Breast epithelium (tissue), 4 donors: ENCODE results near the gene FZR1. TPM values are rescaled to one million over a fixed set of nuclear protein-coding genes. Genes with fewer than 3 reads are reported as not detected.

Experiments used
- DNase-seq, 2 donors: peaks; one replicate each; pipeline ENCODE4 v3.0.0-alpha.2; 2019; ENCODE audit warnings: low spot score in 2 of 2
- H3K27ac ChIP-seq, 2 donors: fragments of 200-600 bp; sonication (generic) in 1 of 2; one replicate each; pipeline ENCODE4 v1.5.1; 2016 to 2019; ENCODE audit warnings: mild to moderate bottlenecking in 1 of 2
- H3K27me3 ChIP-seq, 2 donors: fragments of 200-600 bp; sonication (generic) in 1 of 2; one replicate each; pipeline versions ENCODE4 v1.5.1 to v1.6.0; 2017 to 2019; ENCODE audit warnings: control low read depth in 1 of 2, mild to moderate bottlenecking in 1 of 2
- H3K36me3 ChIP-seq: fragments of 200-600 bp; one replicate; pipeline ENCODE4 v1.5.1; 2019
- H3K4me1 ChIP-seq, 2 donors: fragments of 200-600 bp; sonication (generic); one replicate each; pipeline ENCODE4 v1.5.1; 2016 to 2019; ENCODE audit warnings: control low read depth in 1 of 2
- H3K4me3 ChIP-seq, 3 donors: fragments of 200-600 bp; sonication (generic); 1 replicate in 2 of 3; 2 replicates in 1 of 3; pipeline ENCODE4 v1.5.1; 2016 to 2019; ENCODE audit warnings: mild to moderate bottlenecking in 3 of 3, moderate library complexity in 2 of 3
- H3K9me3 ChIP-seq, 2 donors: fragments of 200-600 bp; sonication (generic) in 1 of 2; one replicate each; pipeline ENCODE4 v1.5.1; 2016 to 2019; ENCODE audit warnings: control low read depth in 1 of 2
- CTCF ChIP-seq, 3 donors: fragments of 450-650 bp; IDR thresholded peaks; one replicate each; pipeline ENCODE4 v1.5.1; 2016 to 2017; ENCODE audit warnings: antibody characterized with exemption in 3 of 3, mild to moderate bottlenecking in 3 of 3, moderate library complexity in 3 of 3
- POLR2A ChIP-seq: fragments of 450-650 bp; IDR thresholded peaks from one replicate; pipeline ENCODE4 v1.6.1; 2016; ENCODE audit warnings: antibody characterized with exemption, mild to moderate bottlenecking, moderate library complexity
- POLR2AphosphoS5 ChIP-seq, 3 donors: sonication (generic); formaldehyde crosslinking; IDR thresholded peaks; one replicate each; pipeline ENCODE4 v1.6.1; 2017; ENCODE audit warnings: antibody characterized with exemption in 3 of 3
- intact Hi-C: fragments of 100-400 bp; cut with DNase I; formaldehyde crosslinking; loops from one replicate; pipeline ENCODE4 v1.15.1; 2023; ENCODE audit warnings: low total_unique reads
- total RNA-seq, 3 donors: library from RNA; depleted of rRNA; stranded (reverse); fragments of >200 nt; gene quantifications; one replicate each; pipeline ENCODE4 v1.1.0, GENCODE V29; 2016

Gene FZR1
- total RNA-seq, 3 donors from 2014 or later: 15.8 to 28.7 (median 26.5) TPM

GRCh38 chr19:3572132-3572854 is 66.2 kb downstream of the FZR1 start:
- intact Hi-C loops: no loop called here
- no peaks in the 10 kb centered on the region for H3K9me3 ChIP-seq
- peak overlapping the region; percentile 90 to 96 (median 95) for H3K4me3 ChIP-seq
- H3K27ac ChIP-seq: peak overlapping the region; percentile 76 to 92
- peak; percentile 100 for DNase-seq
- no peaks in the 10 kb centered on the region for H3K4me1 ChIP-seq
- H3K36me3 ChIP-seq: no peaks in the 10 kb centered on the region
- H3K27me3 ChIP-seq: no peaks in the 10 kb centered on the region
- TF ChIP-seq POLR2AphosphoS5 (IDR thresholded peaks at IDR 0.05) (peak in 1 of 3 donors; percentile 50), CTCF (IDR thresholded peaks at IDR 0.05) (no peak), POLR2A (no peak)

GRCh38 chr19:3572855-3573161 is 66.7 kb downstream of the FZR1 start, which contains the start of gene HMG20B:
Gene HMG20B, plus strand, starts transcription at chr19:3572944. Its CDS starts 366 bp downstream, at chr19:3573310.
- no peaks in the 10 kb centered on the region for H3K27me3 ChIP-seq
- no peaks in the 10 kb centered on the region for H3K4me1 ChIP-seq
- H3K27ac ChIP-seq: peak within 1 kb of the TSS; percentile 89 to 92
- H3K36me3 ChIP-seq: no peaks in the 10 kb centered on the region
- no peaks in the 10 kb centered on the region for H3K9me3 ChIP-seq
- no peak for DNase-seq
- peak within 1 kb of the TSS; percentile 90 to 96 (median 95) for H3K4me3 ChIP-seq
- no peak for TF ChIP-seq POLR2AphosphoS5 (IDR thresholded peaks at IDR 0.05)
- TF ChIP-seq POLR2A: peak; percentile 13
- intact Hi-C loops: no loop called here

GRCh38 chr19:3573162-3573857 is 67.2 kb downstream of the FZR1 start:
- intact Hi-C loops: no loop called here
- Histone ChIP-seq H3K9me3 (no peaks in the 10 kb centered on the region), H3K27ac (peak overlapping the region; percentile 89 to 92), H3K36me3 (no peaks in the 10 kb centered on the region), H3K27me3 (no peaks in the 10 kb centered on the region), H3K4me1 (no peaks in the 10 kb centered on the region), H3K4me3 (peak overlapping the region; percentile 90 to 96 (median 95))
- TF ChIP-seq POLR2AphosphoS5 (IDR thresholded peaks at IDR 0.05) (no peak), CTCF (IDR thresholded peaks at IDR 0.05) (no peak), POLR2A (peak; percentile 6)
- DNase-seq: no peak

- DNase-seq: peak; percentile 81 to 94
- intact Hi-C loops: no loop called here
- peak overlapping the region; percentile 44 to 89 for H3K27ac ChIP-seq
- no peaks in the 10 kb centered on the region for H3K4me1 ChIP-seq
- H3K4me3 ChIP-seq: peak overlapping the region; percentile 90 to 96 (median 95)
- no peaks in the 10 kb centered on the region for H3K9me3 ChIP-seq
- H3K27me3 ChIP-seq: no peaks in the 10 kb centered on the region
- TF ChIP-seq POLR2AphosphoS5 (IDR thresholded peaks at IDR 0.05) (no peak), CTCF (IDR thresholded peaks at IDR 0.05) (no peak), POLR2A (no peak)
- H3K36me3 ChIP-seq: no peaks in the 10 kb centered on the region
Observed at GRCh38 chr19:3573858-3574637, 67.9 kb downstream of the FZR1 start.

- no peaks in the 10 kb centered on the region for H3K27me3 ChIP-seq
- no peaks in the 10 kb centered on the region for H3K9me3 ChIP-seq
- H3K27ac ChIP-seq: no peak overlapping the region
- DNase-seq: no peak
- intact Hi-C loops: no loop called here
- no peak for TF ChIP-seq CTCF (IDR thresholded peaks at IDR 0.05)
- no peak for TF ChIP-seq POLR2AphosphoS5 (IDR thresholded peaks at IDR 0.05)
- TF ChIP-seq POLR2A: no peak
- no peaks in the 10 kb centered on the region for H3K4me1 ChIP-seq
- no peak overlapping the region for H3K4me3 ChIP-seq
- H3K36me3 ChIP-seq: no peaks in the 10 kb centered on the region
Observed at GRCh38 chr19:3575260-3575741, 69.2 kb downstream of the FZR1 start.
